NCI-H2196 treated with DMSO at 0.1 percent for 48 hours (cell line): Measurements from ENCODE around the gene RERE.
A peak's percentile ranks its signal among the peaks of the same experiment; 100 is the strongest.
"Not testable (repeated sequence)": the region's sequence is repeated elsewhere in the genome, so short reads cannot be mapped to it uniquely, and the experiment has no call there.

Experiments
- DNase-seq: peaks from one replicate; lab custom pipeline; 2025; ENCODE audit not compliant: unreplicated experiment; lab: John Stamatoyannopoulos, UW

Gene RERE

DNA sequence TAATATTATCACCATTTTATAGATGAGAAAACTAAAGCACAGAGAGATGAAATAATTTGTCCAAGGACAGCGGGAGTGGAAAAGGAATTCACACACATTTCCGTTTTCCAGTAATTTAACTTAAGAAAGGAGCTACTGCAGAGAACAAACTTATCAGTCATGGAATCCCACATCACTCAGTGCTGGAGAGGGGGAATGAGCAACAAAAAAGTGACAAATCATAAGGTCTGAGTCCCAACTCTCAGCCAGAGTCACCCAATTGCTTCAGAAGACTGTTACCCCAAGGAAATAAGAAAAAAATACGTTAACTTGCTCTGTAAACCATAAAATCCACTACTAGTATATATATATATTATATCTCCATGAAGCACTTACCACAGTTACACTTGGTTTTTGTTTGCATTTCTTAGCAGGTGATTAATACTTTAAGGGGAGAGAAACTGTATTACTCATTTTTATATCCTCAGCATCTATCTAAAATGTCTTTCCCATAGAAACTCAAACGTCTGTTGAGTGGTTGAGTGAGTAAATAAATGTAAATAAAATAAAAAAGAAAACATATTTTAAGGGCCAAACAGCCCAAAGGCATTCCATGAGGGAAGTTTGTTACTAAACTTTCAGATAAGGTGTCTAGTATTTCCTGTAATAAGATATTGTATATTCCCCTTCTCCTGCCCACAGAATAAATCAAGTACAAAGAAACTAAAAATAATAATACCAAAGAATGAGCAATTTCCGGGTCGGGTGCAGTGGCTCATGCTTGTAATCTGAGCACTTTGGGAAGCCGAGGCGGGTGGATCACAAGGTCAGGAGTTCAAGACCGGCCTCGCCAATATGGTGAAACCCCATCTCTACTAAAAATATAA is 422.8 kb downstream of the RERE start:
- DNase-seq: no peak

DNA sequence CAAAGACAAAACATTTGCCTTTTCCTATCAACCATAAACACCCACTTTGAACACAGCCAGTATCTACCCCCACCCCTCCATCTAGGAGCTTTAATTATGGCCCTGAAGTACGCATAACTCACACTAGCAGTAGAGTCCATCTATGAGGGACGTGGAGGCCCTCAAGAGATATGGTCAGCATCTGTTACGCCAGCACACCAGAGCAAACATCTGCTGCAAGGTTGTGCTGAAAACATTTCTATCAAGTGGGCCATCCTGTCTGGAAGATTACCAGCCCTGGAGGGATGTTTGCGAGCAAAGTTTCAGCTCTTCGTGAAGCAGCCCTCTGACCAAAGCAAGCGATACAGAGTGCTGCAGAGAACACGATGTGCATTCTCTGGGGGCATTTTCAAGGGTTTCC is 424.9 kb downstream of the RERE start:
- no peak for DNase-seq

GRCh38 chr1:8390707-8391106 is 426.7 kb downstream of the RERE start:
- no peak for DNase-seq

DNA sequence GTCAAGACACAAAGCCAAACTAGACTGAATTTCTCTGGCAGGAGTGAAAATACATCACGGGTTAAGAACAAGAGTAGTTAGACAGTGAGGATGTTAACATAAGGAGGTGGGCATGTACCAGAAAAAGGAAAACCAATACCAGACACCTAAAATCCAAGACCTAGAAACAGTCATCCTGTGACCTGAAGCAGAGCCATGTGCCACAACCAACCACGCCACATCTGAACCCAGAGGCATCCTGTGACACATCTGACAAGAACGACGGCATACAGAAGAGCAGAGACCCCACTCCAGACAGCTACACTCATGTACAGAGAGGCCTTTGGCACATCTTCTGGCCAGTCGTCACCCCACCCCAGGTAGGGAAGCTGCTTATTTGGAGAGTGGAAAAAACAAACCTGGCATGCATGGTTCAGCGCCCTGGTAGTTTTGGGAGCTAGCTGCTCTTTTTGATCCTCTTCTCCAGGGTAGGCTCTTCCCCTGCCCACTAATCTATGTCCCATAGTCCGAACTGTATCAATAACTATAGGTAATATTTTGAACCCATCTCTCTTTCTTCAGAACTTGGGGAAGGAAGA is 427.4 kb downstream of the RERE start:
- no peak for DNase-seq

DNA sequence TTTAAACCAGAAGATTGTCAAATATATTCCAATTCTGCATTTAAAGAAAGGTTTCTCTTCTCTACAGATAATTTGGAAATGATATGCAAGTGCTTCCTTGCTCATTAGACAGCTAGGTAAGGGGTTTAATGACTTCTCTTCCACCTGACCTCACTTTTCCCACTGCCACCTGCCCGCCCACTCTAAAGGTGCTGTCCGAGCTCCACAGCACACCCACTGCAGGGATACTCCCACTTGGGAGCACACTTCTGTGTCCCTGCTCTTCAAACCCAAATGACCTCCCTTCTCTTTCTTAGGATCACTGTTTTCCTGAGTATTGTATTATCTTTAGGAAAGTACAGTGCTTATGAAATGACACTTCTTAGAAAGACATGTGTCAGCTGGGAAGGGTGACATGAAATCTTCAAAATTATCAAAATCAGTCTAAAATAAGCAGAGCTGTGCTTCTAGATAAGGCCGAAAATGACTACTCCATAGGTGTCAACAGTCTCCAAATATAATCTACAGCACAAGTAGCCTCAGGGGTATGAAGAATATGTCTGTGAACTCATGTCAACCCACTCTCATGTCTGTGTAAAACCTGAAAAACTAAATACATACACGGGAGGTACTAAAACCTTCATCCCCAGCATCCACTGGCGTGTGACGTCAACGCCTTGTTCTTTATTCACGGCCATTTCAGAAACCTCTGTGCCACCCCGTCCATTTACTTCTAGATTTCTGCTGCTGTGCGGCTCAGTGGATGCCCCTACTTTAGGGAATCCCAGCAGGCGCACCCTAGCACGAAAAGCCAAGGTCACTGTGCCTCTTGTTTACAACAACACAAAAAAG is 428.5 kb downstream of the RERE start:
- no peak for DNase-seq

GRCh38 chr1:8386247-8386646 is 431.2 kb downstream of the RERE start:
- no peak for DNase-seq

DNA sequence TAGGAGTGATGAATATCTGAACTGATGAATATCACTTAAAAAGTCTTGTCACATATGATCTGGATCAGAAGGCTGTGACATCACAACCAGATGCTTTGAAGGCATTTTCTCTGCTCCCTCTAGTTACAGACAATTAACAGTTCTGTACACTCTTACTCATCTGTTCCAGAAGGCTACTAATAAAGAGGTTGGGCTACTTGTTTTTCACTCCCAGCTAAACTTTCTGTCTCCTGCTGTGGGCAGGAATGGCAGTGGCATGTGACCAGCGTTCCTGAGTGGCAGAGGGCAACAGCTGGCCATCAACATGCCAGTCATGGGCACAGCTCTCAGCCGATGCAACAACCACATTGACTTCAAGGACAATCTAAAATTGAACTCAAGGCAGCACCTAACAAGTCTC is 432.9 kb downstream of the RERE start:
- no peak for DNase-seq

DNA sequence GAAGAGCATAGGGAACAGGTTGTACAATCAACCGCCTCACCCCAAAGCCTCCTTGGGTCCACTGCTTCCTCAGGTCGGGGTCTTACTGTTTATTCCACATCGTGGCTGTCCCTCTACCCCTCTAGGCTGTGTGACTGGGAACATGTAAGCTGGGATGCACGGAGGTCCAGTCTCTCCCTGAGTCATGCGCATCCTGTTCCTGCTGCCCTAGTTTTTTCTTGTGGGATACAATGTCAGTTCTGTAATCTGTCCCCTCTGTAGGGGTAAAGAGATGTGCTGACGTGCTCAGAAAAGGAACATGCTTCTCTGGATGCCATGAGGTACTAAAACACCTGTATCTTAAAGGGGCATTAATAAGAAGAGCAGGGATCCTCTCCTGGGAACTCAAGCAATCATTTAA is 433.4 kb downstream of the RERE start:
- no peak for DNase-seq

DNA sequence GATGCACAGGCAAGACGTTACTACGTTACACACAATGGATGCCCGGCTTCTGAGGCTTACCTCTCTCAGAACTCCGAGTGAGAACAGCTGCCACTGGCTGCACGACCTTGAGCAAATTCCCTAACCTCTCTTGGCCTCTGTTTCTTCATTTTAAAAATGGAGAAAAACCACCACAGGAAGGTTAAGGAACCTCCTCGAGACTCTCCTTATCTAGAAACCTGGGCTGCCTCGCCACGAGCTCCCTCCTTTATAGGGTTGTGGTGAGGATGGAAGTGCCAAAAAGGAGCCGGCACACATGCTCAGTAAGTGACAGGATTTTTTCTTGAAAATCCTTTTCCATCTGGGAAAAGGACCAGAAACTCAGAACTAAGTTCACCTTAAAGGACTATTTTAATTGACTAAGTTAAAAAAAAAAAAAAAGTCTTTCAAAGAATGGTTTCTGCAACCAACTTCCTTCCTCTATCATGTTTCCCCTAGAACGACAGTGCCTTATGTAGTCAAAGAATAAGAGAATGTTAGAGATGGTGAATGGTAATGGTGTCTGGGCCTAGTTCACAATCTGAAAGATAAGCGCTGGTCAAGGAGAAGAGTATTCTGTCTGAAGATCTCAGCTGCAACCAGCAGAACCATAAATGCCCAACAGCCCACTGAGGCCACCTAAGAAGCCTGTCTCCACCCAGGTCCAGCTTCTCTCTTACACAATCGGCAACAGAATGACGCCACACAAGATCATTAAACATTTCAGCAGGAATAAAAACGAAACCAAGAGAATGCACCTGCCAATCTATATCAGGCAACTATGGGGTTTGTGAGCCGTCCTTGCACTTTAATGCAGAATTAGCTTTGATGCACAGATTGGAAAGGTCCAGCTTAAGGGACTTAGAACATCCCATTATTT is 434.6 kb downstream of the RERE start:
- no peak for DNase-seq

DNA sequence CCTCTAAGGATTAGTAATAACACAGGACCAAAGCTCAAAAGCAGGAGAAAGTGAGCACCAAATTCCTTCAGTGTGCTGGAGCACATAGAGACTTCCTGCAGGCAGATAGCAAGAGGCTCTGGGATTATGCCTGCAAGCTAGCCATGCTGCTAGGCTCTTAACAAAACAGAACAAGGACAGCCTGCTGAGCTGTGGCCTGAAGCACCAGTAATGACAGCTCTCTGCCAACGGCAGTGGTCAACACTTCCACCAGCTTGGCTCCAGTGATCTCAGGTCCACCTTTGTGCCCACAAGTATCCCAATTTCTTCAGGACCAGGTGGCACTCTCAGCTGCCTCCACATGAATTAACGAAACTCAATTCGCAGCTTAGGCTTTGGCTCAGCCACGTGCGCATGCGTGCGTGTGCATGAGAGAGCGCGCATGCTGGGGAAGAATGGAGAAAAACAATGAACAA is 435.4 kb downstream of the RERE start:
- DNase-seq: no peak

DNA sequence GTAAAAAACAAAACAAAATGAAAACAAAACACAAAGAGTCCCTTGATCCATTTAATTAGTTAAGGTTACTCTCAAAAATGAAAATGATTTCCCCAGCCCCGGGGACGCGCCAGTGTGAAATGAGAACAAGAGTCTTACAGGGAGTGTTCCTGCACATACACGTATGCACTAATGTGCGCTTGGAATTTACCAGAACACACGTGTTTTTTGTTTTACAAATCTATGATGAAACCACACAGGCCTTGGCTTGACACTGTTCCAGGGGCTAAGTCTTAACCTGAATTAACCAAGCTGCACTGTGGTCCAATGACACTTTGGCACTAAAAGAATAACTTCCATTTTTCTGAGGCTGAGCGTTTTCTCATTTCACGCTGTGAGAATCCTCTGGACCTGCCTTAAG is 435.8 kb downstream of the RERE start:
- no peak for DNase-seq

DNA sequence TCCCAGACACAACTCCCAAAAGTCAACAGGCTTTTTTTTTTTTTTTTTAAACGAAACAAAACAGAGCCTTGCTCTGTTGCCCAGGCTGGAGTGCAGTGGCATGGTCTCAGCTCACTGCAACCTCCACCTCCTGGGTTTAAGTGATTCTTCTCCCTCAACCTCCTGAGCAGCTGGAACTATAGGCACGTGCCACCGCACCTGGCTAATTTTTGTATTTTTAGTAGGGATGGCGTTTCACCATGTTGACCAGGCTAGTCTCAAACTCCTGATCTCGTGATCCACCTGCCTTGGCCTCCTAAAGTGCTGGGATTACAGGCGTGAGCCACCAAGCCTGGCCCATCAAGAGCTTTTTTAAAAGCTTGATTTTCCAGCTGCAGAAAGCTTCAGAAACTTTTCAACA is 437.1 kb downstream of the RERE start:
- DNase-seq: not testable (repeated sequence)

DNA sequence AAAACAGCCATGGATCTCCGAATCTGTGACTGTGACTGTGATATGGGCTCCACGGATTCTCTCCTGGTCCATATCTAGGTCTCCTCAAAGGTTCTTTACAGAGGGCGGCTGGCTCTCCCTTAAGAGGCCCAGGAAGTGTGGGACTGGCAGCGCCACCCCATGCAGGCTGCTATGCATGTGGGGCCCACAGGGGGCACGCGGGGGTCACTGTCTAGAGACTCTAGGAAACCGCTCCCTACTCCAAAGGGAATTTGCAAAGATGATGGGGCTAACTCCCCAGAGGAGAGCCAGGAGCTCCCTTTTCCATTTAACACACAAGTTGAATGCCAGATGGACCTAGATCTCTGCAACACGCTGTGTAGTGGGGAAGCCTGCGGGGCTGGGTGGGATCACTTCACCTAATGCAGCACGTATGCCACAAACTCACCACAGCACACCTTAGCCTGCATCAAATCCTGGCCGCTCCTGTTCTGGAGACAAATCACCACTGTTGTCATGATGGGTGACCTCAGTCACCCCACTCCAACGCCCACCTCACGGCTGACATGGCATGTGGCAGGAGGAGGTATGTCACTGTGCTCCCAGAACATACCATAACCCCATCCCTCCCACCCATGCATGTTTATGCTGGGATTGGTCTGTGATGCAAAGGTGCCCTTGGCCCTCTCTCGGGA is 437.8 kb downstream of the RERE start:
- DNase-seq: no peak

- DNase-seq: no peak
These were observed 438.4 kb downstream of the RERE start for GRCh38 chr1:8378981-8379470.

- peak; percentile 18 for DNase-seq
These were observed 439.3 kb downstream of the RERE start for GRCh38 chr1:8378178-8378577.

GRCh38 chr1:8377271-8377981 is 440.0 kb downstream of the RERE start:
- no peak for DNase-seq

- DNase-seq: no peak
These were observed 441.0 kb downstream of the RERE start for GRCh38 chr1:8376358-8376840.

GRCh38 chr1:8374812-8375211 is 442.6 kb downstream of the RERE start:
- DNase-seq: no peak

DNA sequence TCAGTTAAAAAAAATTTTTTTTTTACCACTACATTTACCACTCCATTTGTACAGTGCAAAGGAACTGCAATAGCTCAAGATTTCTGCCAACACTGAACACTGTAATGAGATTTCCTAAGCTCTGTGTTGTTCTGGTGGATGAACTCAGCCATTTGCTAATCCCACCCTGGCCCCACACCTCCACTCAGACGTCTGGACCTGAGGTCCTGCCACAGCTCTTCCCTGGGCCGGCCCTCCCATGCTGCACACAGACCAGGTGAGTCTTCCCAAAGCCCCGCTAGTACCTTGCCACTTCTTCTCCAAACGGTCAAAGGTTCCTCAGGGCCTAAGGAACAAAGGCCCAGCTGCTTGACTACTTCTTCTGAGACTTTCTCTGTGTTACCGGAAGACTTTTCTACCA is 443.1 kb downstream of the RERE start:
- DNase-seq: no peak
